Activated naive CD8-positive, alpha-beta T cell treated with anti-CD3 and anti-CD28 coated beads, Interleukin-2, amount 50 U/mL, for 24 hours (primary cell): ENCODE measurements around the gene ETV6.
"Not testable (repeated sequence)": the region's sequence is repeated elsewhere in the genome, so short reads cannot be mapped to it uniquely, and the experiment has no call there.

Experiments used
- ATAC-seq: fragments of 150-1000 bp; cut with Tn5 transposase; one replicate; pipeline ENCODE4 v1.10.0; 2021
- DNase-seq: peaks from one replicate; pipeline ENCODE4 v3.0.0; 2021
- H3K27ac Mint-ChIP-seq: one replicate; pipeline ENCODE4 v1.8.0; 2021; ENCODE audit warnings: mild to moderate bottlenecking, mixed read lengths
- H3K27me3 Mint-ChIP-seq: one replicate; pipeline ENCODE4 v1.8.0; 2021; ENCODE audit warnings: mixed read lengths
- H3K36me3 Mint-ChIP-seq: one replicate; pipeline ENCODE4 v1.8.0; 2021; ENCODE audit warnings: low read depth, mixed read lengths
- H3K4me1 Mint-ChIP-seq: one replicate; pipeline ENCODE4 v1.8.0; 2021; ENCODE audit warnings: mixed read lengths
- H3K4me3 Mint-ChIP-seq: one replicate; pipeline ENCODE4 v1.8.0; 2021; ENCODE audit warnings: mild to moderate bottlenecking, moderate library complexity, mixed read lengths
- H3K9me3 Mint-ChIP-seq: one replicate; pipeline ENCODE4 v1.8.0; 2021; ENCODE audit warnings: mixed read lengths

The ETV6 gene

DNA sequence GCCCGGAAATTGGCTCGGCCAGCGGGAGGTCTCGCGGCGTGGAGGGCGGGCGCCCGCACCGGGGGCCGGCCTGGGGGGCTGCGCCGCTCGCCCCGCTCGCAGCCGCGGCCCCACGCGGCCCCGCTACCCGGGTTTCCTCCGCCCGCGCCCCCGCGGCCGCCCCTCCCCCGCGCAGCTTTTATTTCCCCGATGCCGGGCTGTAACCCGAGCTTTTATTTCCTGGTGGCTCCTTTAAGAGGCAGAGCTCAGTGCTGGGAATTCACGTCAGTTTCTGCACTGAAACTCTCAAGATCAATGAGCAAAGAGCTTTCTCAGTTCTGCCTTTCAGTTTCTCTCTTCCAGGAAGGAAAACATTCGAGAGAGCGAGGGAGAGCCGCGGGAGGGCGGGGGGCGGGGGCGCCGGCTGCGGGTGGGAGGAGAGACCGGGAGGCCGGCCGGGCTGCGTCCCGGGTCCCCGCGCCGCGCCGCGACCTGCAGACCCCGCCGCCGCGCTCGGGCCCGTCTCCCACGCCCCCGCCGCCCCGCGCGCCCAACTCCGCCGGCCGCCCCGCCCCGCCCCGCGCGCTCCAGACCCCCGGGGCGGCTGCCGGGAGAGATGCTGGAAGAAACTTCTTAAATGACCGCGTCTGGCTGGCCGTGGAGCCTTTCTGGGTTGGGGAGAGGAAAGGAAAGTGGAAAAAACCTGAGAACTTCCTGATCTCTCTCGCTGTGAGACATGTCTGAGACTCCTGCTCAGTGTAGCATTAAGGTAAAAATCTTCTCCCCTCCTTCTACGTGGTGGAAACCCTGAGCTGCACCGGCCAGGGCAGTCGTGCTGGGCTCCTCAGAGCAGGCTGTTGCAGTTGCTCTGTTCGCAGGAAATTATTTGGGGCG is at the start of gene ETV6:
TSS of gene ETV6 (plus strand) at position 262 of the 873 bp plus-strand sequence. CDS start at position 716, 454 bp downstream.
- Mint-ChIP-seq H3K27me3 (peaks cover 2% of the 10 kb centered on the region), H3K9me3 (no peaks in the 10 kb centered on the region), H3K27ac (peak within 1 kb of the TSS; percentile 99), H3K4me3 (peak within 1 kb of the TSS; percentile 98), H3K4me1 (peaks cover 48% of the 10 kb centered on the region), H3K36me3 (no peaks in the 10 kb centered on the region)
- ATAC-seq (peak; percentile 62), DNase-seq (peak; percentile 70)

GRCh38 chr12:11600199-11600598 is 49.3 kb upstream of the ETV6 start:
- H3K4me3 Mint-ChIP-seq = no peak overlapping the region
- H3K27ac Mint-ChIP-seq = no peak overlapping the region
- no peak for DNase-seq
- H3K9me3 Mint-ChIP-seq = no peaks in the 10 kb centered on the region
- no peaks in the 10 kb centered on the region for H3K36me3 Mint-ChIP-seq
- no peaks in the 10 kb centered on the region for H3K27me3 Mint-ChIP-seq
- ATAC-seq = no peak
- H3K4me1 Mint-ChIP-seq = peaks cover 6% of the 10 kb centered on the region

DNA sequence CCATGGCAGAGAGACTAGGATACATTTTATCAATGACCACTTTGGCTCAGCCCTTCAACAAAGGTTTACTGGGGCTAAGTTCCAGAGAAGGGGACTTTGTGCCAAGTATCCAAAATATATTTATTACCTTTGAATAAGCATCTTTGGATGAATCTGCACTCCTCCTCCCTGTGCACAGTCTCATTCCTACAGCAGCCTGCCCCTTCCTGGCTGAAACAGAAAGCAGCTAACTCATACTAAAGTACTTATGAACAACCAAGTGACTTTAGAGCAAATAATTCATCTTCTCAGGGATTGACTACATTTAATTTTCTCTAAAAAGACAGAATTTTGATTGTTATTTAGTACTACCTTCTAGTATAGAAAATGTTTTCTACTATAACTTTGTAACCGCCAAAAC is 47.8 kb upstream of the ETV6 start:
- no peaks in the 10 kb centered on the region for H3K36me3 Mint-ChIP-seq
- DNase-seq (no peak), ATAC-seq (no peak)
- H3K27ac Mint-ChIP-seq = no peak overlapping the region
- H3K9me3 Mint-ChIP-seq = no peaks in the 10 kb centered on the region
- H3K4me3 Mint-ChIP-seq = no peak overlapping the region
- no peaks in the 10 kb centered on the region for H3K27me3 Mint-ChIP-seq
- peaks cover 6% of the 10 kb centered on the region for H3K4me1 Mint-ChIP-seq

- H3K4me1 Mint-ChIP-seq = no peaks in the 10 kb centered on the region
- H3K36me3 Mint-ChIP-seq = no peaks in the 10 kb centered on the region
- no peak for ATAC-seq
- no peaks in the 10 kb centered on the region for H3K27me3 Mint-ChIP-seq
- DNase-seq = no peak
- H3K27ac Mint-ChIP-seq = no peak overlapping the region
- H3K9me3 Mint-ChIP-seq = no peaks in the 10 kb centered on the region
- no peak overlapping the region for H3K4me3 Mint-ChIP-seq
Observed at GRCh38 chr12:11607313-11608081, 42.0 kb upstream of the ETV6 start.

DNA sequence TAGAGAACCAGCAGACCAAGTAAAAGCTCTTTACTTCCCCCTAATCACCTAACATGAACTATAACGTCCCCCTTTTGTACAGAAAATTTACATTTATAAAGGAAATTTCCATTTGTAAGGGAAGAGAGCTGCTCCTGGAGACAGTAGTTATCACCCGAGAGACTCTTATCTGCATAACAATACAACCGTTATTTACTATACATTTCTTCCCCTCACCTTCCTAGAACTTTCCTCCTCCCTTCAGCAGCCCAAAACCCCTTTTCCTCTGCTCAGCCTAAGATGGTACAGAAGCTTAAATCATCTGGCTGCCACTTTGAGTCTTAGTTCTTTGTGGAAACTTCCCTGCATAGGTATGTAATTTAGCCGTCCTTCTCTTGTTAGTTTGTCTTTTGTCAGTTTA is 40.4 kb upstream of the ETV6 start:
- H3K9me3 Mint-ChIP-seq = no peaks in the 10 kb centered on the region
- H3K4me1 Mint-ChIP-seq = no peaks in the 10 kb centered on the region
- H3K27ac Mint-ChIP-seq = no peak overlapping the region
- no peak overlapping the region for H3K4me3 Mint-ChIP-seq
- no peaks in the 10 kb centered on the region for H3K36me3 Mint-ChIP-seq
- DNase-seq = no peak
- no peaks in the 10 kb centered on the region for H3K27me3 Mint-ChIP-seq
- no peak for ATAC-seq

DNA sequence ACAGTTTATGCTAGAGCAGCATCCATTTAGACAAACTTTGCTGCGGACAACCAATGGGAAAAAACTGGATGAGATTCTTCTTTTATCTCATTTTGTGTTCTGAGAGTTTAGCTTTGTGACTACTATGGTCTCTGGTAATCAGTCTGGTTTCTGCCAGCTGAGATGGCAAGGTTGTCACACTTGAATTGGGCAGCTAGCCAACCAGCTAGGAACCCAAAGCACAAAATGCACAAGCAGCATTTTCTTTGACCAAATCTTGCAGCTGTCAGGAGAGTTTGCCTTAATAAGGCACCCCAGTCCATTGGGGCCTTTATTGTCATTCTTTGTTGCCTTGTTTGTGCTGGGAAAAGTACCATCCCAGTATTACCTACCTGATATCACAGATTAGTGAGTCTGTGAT is 34.0 kb upstream of the ETV6 start:
- no peaks in the 10 kb centered on the region for H3K27me3 Mint-ChIP-seq
- H3K4me1 Mint-ChIP-seq = no peaks in the 10 kb centered on the region
- DNase-seq (no peak), ATAC-seq (no peak)
- no peaks in the 10 kb centered on the region for H3K9me3 Mint-ChIP-seq
- no peak overlapping the region for H3K27ac Mint-ChIP-seq
- no peaks in the 10 kb centered on the region for H3K36me3 Mint-ChIP-seq
- H3K4me3 Mint-ChIP-seq = no peak overlapping the region

DNA sequence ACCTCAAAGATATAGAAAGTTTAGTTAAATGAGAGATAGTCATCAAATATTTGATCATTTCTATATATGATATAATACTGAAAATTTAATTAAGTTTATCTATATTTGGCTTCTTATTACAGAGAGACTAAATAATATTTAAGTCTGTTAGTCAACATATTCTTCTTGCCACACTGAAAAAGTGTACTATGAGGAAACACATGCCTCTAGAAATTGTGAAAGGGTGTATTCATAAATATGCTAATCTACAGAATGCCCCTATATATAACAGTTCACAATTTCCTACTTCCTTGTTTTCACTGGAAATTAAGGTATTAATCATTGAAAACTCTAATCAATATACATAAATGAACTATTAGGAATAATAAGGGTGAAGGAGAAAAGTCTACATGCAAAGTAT is 31.4 kb upstream of the ETV6 start:
- DNase-seq = no peak
- Mint-ChIP-seq H3K9me3 (no peaks in the 10 kb centered on the region), H3K27me3 (no peaks in the 10 kb centered on the region), H3K4me3 (no peak overlapping the region), H3K36me3 (no peaks in the 10 kb centered on the region), H3K4me1 (peaks cover 3% of the 10 kb centered on the region), H3K27ac (no peak overlapping the region)
- no peak for ATAC-seq

- Mint-ChIP-seq H3K4me3 (no peak overlapping the region), H3K4me1 (peaks cover 3% of the 10 kb centered on the region), H3K27ac (no peak overlapping the region), H3K9me3 (no peaks in the 10 kb centered on the region), H3K27me3 (no peaks in the 10 kb centered on the region), H3K36me3 (no peaks in the 10 kb centered on the region)
- ATAC-seq = no peak
- DNase-seq = peak; percentile 19
Observed at GRCh38 chr12:11621797-11622423, 27.6 kb upstream of the ETV6 start.

GRCh38 chr12:11622876-11623281 is 26.6 kb upstream of the ETV6 start:
- no peaks in the 10 kb centered on the region for H3K27me3 Mint-ChIP-seq
- H3K9me3 Mint-ChIP-seq = no peaks in the 10 kb centered on the region
- H3K36me3 Mint-ChIP-seq = no peaks in the 10 kb centered on the region
- DNase-seq (no peak), ATAC-seq (no peak)
- no peak overlapping the region for H3K27ac Mint-ChIP-seq
- H3K4me1 Mint-ChIP-seq = peaks cover 3% of the 10 kb centered on the region
- no peak overlapping the region for H3K4me3 Mint-ChIP-seq

DNA sequence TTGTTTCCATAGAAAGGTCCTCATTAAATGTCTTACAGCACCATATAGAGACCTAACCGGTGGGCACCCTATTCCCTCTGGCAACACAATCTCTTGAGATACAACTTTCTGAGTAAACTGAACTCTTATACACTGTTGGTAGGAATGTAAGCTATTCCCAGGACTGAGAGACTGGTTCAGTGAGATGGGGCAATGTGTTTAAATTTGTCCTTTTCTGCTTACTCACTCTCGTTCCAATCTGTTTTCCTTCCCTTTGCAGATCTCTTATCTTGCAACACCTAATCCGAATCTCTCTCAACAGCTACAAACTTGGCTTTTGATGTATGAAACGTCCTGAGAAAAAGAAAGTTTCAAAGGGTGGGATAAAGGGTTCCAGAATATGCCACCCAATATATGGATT is 26.1 kb upstream of the ETV6 start:
- peaks cover 3% of the 10 kb centered on the region for H3K4me1 Mint-ChIP-seq
- H3K27ac Mint-ChIP-seq = no peak overlapping the region
- no peaks in the 10 kb centered on the region for H3K9me3 Mint-ChIP-seq
- DNase-seq (no peak), ATAC-seq (no peak)
- H3K36me3 Mint-ChIP-seq = no peaks in the 10 kb centered on the region
- no peaks in the 10 kb centered on the region for H3K27me3 Mint-ChIP-seq
- no peak overlapping the region for H3K4me3 Mint-ChIP-seq

DNA sequence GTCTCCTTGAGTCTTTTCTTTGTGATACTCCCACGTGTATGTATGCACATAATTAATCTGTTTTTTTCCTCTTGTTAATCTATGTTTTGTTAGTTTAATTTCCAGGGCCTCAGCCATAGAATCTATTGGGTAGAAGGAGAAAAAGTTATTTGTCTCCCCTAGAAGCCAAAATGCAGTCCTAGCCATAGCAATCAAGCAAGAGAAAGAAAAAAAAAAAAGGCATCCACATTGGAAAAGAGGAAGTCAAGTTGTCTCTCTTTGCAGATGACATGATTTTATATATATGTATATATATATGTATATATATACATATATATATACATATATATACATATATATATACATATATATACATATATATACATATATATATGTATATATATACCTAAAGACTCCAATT is 25.4 kb upstream of the ETV6 start:
- DNase-seq = no peak
- Mint-ChIP-seq H3K27ac (no peak overlapping the region), H3K27me3 (no peaks in the 10 kb centered on the region)

GRCh38 chr12:11627709-11628108 is 21.8 kb upstream of the ETV6 start:
- ATAC-seq, H3K4me1 Mint-ChIP-seq, DNase-seq, H3K27me3 Mint-ChIP-seq, H3K9me3 Mint-ChIP-seq, H3K36me3 Mint-ChIP-seq, H3K4me3 Mint-ChIP-seq, H3K27ac Mint-ChIP-seq: not testable (repeated sequence)

More for the DNA sequence above, 25.4 kb upstream of the ETV6 start:
- Mint-ChIP-seq H3K36me3 (no peaks in the 10 kb centered on the region), H3K4me3 (no peak overlapping the region), H3K4me1 (peaks cover 3% of the 10 kb centered on the region), H3K9me3 (no peaks in the 10 kb centered on the region)
- ATAC-seq = no peak

DNA sequence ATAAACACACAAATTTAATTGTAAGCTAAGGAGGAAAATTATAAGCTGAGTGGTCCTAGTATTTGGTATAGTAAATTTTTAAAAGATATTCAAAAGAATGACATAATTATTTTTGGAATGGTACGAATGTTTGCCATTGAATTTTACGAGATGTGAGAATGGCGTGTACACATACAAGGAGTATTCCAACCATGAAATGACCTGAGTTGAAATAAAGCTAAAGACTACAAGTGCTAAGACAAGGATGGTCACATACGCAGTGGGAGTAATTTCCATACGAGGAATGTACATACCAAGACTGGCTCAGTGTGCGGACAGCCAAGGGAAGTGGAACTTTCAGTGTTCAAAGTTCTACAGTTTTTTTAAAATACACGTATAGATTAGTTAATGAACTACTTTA is 21.1 kb upstream of the ETV6 start:
- Mint-ChIP-seq H3K27me3 (no peaks in the 10 kb centered on the region), H3K9me3 (no peaks in the 10 kb centered on the region), H3K4me1 (no peaks in the 10 kb centered on the region), H3K4me3 (no peak overlapping the region), H3K36me3 (no peaks in the 10 kb centered on the region), H3K27ac (no peak overlapping the region)
- ATAC-seq (no peak), DNase-seq (no peak)

DNA sequence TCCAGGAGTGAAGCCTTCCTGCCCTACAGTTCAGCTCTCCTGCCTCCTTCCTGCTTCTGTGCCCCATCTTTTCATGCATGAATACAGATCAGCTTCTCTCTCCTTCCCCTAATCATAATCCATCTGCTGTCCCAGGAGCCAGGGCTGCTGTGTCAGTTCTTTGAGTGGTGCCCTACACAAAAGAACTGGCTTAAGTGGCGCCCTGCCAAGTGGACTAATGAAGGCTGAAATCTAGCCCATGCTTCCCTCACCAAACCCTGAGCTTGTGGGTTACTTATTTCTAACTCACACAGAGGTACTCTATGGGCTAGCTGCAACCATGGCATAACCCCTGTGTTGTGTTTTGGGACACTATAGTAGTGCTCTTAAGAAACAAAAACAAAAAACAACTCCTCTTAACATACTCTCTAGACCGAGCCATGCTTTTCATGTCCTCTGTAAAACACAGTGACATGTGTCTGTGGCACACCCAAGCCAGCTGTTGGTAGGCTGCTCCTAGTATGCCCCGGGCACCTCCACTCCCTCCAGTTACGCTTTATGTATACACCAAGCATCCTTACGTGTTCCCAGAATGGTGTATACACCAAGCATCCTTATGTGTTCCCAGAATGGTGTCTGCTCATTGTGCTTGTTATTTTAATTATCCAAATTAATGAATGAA is 19.3 kb upstream of the ETV6 start:
- H3K4me3 Mint-ChIP-seq = no peak overlapping the region
- no peaks in the 10 kb centered on the region for H3K4me1 Mint-ChIP-seq
- H3K27me3 Mint-ChIP-seq = no peaks in the 10 kb centered on the region
- H3K36me3 Mint-ChIP-seq = no peaks in the 10 kb centered on the region
- peaks cover under 1% of the 10 kb centered on the region for H3K9me3 Mint-ChIP-seq
- no peak for DNase-seq
- no peak overlapping the region for H3K27ac Mint-ChIP-seq
- no peak for ATAC-seq
